CD4-positive, alpha-beta T cell treated with Interleukin-10 for 1 hour (primary cell): Measurements from ENCODE around the gene AK9.

Source experiments
- DNase-seq: peaks from one replicate; pipeline ENCODE4 v3.0.0-alpha.2; 2020

The AK9 gene

GRCh38 chr6:109508166-109508860 is 182.7 kb downstream of the AK9 start:
- no peak for DNase-seq

- DNase-seq: no peak
Measured at GRCh38 chr6:109507490-109508072, 183.4 kb downstream of the AK9 start.

DNA sequence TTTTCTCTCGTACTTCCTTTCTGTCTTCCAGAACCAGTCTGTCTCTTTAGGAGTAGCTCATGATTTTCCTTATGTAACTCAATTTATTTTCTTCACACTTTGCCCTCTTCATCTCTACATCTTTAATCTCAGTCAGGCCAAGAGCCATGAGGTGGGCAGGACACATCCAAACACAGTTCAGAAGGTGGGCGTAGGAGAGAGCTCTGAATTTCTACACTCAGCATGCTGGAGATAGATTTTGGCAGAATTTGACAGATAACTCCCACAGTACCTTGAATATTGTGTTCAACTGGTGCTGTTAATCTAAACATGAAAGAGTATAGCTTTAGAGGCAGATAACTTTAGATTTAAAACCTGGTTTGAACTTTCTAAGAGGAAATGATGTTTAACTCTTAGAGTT is 184.2 kb downstream of the AK9 start:
- no peak for DNase-seq

- no peak for DNase-seq
Measured at GRCh38 chr6:109506314-109506713, 184.7 kb downstream of the AK9 start.

- DNase-seq: no peak
Measured at GRCh38 chr6:109503327-109504224, 187.4 kb downstream of the AK9 start.

GRCh38 chr6:109498936-109499335 is 192.1 kb downstream of the AK9 start:
- no peak for DNase-seq

- DNase-seq: no peak
Measured at GRCh38 chr6:109498052-109498451, 192.9 kb downstream of the AK9 start.

- DNase-seq: no peak
Measured at GRCh38 chr6:109496036-109496772, 194.8 kb downstream of the AK9 start.

DNA sequence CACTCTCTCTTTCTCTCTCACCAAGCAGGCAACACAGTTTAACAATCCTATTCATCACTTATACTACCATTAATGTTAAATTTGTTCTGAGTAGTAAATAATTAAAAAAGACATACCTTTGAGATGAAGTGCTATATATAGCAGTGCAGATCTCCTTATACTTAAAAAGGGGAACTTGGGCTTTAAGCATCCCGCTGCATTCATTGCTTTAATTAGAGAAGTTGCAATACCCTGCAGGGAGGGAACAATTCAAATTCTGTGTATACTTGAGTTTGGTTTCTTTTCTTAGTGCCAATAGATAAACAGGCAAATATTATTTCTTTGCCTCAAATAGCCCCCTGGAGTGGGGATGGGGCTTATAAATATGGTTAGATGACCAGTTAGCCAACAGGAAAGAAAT is 197.1 kb downstream of the AK9 start:
- DNase-seq: no peak

- peak; percentile 39 for DNase-seq
Measured at GRCh38 chr6:109491207-109491938, 199.6 kb downstream of the AK9 start.

GRCh38 chr6:109490713-109491112 is 200.3 kb downstream of the AK9 start:
- DNase-seq: no peak

DNA sequence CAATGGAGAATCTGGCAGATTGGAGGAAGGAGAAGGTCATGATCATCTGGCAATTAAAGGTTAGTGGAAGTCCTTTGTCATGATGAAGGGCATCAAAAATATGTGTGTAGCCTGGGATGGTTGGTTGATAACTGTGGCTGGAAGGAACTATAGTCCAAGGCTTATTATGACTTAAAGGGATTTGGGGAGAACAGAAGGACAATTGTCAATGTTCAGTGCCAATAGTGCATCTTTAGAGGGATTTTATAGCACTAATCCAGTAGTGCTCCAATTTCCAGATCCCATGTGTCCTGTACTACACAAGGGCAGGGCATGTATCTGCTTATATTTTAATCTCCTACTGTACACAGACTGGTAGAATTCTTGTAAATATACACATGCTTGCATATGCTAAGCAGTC is 203.0 kb downstream of the AK9 start:
- DNase-seq: no peak

DNA sequence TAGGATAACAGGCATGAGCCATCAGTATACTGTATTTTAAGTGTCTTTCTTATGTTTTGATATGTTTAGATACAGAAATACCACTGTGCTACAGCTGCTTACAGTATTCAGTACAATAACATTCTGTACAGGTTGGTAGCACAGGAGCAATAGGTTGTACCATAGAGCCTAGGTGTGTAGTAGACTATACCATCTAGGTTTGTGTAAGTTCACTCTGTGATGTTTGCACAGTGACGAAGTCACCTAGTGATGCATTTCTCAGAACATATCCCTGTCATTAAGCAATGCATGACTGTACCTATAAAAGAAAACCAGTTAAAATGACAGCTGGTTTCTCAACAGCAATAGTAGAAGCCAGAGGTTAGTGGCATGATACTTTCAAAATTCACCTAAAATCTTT is 204.9 kb downstream of the AK9 start:
- no peak for DNase-seq

DNA sequence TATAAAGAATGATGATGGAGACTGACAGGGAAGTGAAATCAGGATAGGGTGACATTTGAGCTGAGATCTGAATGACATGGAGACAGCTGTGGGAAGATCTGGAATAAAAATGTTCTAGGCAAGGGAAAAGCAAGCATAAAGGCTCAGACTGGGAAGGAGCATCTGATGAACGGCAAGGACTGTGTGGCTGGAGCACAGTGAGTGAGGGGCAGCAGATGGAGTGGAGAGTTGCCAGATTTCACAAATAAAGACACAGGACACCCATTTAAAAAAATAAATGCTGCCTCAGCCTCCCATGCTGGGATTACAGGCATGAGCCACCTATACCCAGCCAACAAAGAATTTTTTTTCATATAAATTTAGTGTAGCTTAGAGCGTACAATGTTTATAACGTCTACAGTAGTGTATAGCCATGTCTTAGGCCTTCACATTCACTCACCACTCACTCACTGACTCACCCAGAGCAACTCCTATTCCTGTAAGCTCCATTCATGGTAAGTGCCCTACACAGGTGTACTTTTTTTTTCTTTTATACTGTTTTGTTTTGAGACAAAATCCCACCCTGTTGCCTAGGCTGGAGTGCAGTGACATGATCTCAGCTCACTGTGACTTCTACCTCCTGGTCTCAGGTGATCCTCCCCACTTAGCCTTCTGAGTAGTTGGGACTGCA is 205.6 kb downstream of the AK9 start:
- no peak for DNase-seq

DNA sequence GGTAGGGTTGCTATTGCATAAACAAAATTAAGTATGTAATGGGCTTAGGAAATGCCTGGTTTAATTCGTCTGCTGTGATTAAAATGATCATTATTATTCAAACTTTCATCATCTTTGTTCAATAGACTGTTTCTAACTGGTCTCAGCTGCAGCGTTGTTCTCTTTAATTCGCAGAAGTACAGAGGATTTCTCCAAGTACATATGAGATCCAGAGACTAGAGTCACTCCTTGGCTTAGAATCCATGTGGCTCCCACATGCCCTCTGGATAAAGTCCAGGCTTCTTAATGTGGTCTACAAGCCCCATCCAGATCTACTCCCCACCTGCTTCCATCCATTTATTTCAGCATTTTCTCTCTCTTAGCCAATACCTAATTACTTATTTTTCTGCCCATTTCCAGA is 206.9 kb downstream of the AK9 start:
- no peak for DNase-seq

GRCh38 chr6:109483735-109484057 is 207.3 kb downstream of the AK9 start:
- no peak for DNase-seq

DNA sequence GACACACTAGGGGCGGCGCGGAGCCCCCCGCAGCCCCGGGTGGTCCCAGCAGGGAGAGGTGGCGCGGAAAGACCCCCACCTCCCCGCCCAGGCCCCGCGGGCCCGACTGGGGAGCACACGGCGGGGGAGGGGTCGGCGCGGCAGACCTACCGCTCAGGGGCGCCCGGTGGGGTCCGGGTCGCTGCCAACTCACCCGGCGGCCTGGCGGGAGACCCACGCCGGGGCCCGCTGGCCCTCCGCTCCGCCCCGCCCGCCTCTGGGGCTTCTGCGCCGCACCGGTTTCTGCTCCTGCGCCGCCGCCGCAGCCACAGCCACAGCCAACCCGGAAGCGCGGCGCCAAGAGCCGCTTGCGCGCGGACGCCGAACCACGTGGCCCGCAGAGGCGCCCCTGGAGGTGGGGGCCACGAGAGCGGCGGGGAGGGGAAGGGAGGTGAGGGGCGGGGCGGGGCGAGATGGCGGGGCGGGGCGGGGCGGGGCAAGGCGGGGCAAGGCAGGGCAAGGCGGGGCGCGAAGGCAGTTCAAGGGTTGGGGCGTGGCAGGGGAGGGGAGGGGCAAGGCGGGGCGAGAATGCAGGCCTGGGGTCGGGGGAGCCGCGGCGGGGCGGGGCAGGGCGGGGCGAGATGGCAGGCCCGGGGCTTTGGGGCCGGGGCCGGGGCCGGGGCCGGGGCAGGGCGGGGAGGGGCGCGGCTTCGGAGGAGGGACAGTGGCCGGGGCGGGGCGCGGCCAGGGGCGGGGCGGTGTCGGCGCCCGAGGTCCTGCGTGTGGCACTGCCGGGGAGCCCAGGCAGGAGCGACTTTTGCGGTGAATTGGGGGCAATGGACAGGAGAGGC is 207.9 kb downstream of the AK9 start, which contains the start of gene ZBTB24:
ZBTB24 (minus strand) TSS at position 315 of the 830 bp plus-strand sequence. CDS start 1,193 bp downstream, outside the sequence.
- DNase-seq: peak; percentile 92

DNA sequence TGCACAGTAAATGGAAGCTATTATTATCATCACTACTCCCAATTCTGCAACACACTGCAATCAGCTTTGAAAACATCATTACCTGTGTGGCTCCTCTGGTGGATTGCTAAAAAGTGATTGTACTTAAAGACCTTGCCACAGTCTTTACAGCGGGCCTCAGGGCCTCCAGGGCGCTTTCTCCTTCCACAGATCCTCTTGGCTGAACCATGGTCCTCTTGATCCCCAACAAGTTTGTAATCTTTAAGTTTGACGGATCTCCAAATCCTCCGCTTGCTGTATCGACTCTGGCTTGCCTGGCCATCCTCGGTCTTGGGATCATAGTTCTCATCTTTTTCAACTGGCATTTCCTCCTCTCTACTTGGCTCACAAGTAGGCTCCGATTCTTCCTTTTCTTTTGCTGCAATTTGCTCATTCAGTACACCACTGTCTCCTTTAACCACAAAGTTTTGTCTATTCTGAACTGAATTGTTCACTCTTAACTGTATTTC is 210.0 kb downstream of the AK9 start:
- no peak for DNase-seq

DNA sequence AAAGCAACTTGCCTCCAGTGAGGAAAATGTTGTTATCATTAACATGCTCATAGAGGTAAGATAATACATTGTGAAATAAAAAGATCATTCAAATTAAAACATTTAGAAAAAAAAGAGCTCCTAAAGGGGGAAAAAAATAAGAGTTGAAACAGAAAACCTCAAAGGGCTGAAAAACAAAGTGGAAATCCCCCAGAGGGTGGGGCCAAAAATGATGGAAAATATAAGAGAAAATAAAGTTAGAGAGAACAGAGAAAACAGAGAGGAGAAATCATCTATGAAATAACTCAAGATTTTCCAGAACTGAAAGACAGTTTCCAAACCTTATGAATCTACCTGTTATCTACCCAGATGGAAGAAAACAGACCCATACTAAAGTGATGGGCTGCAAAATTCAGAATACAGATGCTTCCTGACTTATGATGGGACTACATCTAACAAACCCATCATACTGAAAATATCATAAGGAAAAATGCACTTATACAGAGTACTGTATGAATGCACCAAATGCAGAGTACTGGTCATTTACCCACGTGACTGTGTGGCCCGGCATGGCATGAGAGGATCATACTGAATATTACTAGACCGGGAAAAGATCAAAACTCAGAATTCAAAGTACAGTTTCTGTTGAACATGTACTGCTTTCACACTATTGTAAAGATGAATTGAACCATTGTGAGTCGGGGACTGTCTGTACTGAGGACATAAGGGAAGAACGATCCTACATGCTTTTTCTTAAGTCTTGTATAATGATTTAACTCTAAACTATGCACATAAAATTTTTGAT is 212.0 kb downstream of the AK9 start:
- DNase-seq: peak; percentile 50

DNA sequence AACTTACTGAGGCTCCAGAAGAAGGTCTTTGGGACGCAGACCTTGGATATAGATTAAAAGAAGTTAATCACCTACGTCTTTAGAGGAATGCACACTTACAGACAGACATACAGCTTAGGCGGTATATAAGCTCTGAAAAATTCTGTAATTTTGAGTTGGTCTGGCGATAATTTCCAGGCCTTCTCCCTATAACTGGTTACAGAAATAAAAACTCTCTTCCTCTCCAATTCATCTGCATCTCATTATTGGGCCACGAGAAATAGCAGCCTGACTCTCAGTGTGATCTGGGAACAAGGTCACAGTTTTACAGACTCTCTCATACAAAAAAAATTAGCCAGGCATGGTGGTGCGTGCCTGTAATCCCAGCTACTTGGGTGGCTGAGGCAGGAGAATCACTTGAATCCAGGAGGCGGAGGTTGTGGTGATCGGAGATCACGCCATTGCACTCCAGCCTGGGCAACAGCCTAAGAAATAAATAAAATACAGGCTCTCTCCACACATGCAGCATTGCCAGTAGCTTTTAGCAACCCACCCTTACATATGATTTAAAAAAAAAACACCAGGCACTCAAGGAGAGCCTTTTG is 212.7 kb downstream of the AK9 start:
- no peak for DNase-seq
